Measurements from ENCODE around the gene XYLT1.
A peak's percentile ranks its signal among the peaks of the same experiment; 100 is the strongest.

XYLT1 gene

GRCh38 chr16:17470908-17471718 is at the start of gene XYLT1:
Gene XYLT1 (minus strand): TSS chr16:17470960. CDS start chr16:17470796, 164 bp downstream.
- peak; percentile 61 for DNase-seq
- H3K4me3 ChIP-seq (ENCODE audit: low read depth, low read length), result peak within 1 kb of the TSS; percentile 63
- H3K36me3 ChIP-seq, result no peaks in the 10 kb centered on the region
- no peak within 1 kb of the TSS for H3K27ac ChIP-seq
- peaks cover 17% of the 10 kb centered on the region for H3K27me3 ChIP-seq (ENCODE audit: insufficient read depth, low read depth, severe bottlenecking)
- no peaks in the 10 kb centered on the region for H3K9me3 ChIP-seq (ENCODE audit: severe bottlenecking)
- TF ChIP-seq CTCF (IDR thresholded peaks at IDR 0.05; ENCODE audit: low read depth, low read length), result no peak

GRCh38 chr16:17520111-17520510 is 49.4 kb upstream of the XYLT1 start:
- Histone ChIP-seq H3K36me3 (no peaks in the 10 kb centered on the region), H3K27ac (no peak overlapping the region), H3K4me3 (ENCODE audit: low read depth, low read length) (no peak overlapping the region), H3K27me3 (ENCODE audit: insufficient read depth, low read depth, severe bottlenecking) (no peaks in the 10 kb centered on the region), H3K9me3 (ENCODE audit: severe bottlenecking) (no peaks in the 10 kb centered on the region)
- no peak for TF ChIP-seq CTCF (IDR thresholded peaks at IDR 0.05; ENCODE audit: low read depth, low read length)
- no peak for DNase-seq

- Histone ChIP-seq H3K36me3 (no peaks in the 10 kb centered on the region), H3K4me3 (ENCODE audit: low read depth, low read length) (no peak overlapping the region), H3K9me3 (ENCODE audit: severe bottlenecking) (no peaks in the 10 kb centered on the region), H3K27me3 (ENCODE audit: insufficient read depth, low read depth, severe bottlenecking) (no peaks in the 10 kb centered on the region), H3K27ac (no peak overlapping the region)
- no peak for DNase-seq
- TF ChIP-seq CTCF (IDR thresholded peaks at IDR 0.05; ENCODE audit: low read depth, low read length), result no peak
Observed at GRCh38 chr16:17519101-17519955, 48.6 kb upstream of the XYLT1 start.

DNA sequence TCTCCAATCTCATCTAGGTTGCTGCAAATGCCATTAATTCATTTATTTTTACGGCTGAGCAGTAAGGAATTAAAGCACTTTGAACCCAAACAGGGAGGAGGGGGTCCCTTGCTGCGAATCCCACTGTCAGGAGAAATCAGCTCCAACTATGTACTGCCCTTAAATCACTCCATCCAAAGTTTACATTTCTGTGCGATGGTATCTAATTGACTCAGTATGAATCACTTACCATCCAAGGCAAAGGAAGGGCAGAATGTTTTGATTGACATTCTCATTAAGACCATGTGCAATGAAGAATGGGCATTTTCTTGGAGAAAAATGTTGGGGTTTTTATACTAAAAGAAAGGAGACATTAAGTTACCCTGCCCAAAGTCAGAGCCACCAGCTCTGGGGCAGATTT is 47.7 kb upstream of the XYLT1 start:
- no peak for TF ChIP-seq CTCF (IDR thresholded peaks at IDR 0.05; ENCODE audit: low read depth, low read length)
- Histone ChIP-seq H3K36me3 (no peaks in the 10 kb centered on the region), H3K27me3 (ENCODE audit: insufficient read depth, low read depth, severe bottlenecking) (no peaks in the 10 kb centered on the region), H3K27ac (no peak overlapping the region), H3K4me3 (ENCODE audit: low read depth, low read length) (no peak overlapping the region), H3K9me3 (ENCODE audit: severe bottlenecking) (no peaks in the 10 kb centered on the region)
- DNase-seq, result no peak

DNA sequence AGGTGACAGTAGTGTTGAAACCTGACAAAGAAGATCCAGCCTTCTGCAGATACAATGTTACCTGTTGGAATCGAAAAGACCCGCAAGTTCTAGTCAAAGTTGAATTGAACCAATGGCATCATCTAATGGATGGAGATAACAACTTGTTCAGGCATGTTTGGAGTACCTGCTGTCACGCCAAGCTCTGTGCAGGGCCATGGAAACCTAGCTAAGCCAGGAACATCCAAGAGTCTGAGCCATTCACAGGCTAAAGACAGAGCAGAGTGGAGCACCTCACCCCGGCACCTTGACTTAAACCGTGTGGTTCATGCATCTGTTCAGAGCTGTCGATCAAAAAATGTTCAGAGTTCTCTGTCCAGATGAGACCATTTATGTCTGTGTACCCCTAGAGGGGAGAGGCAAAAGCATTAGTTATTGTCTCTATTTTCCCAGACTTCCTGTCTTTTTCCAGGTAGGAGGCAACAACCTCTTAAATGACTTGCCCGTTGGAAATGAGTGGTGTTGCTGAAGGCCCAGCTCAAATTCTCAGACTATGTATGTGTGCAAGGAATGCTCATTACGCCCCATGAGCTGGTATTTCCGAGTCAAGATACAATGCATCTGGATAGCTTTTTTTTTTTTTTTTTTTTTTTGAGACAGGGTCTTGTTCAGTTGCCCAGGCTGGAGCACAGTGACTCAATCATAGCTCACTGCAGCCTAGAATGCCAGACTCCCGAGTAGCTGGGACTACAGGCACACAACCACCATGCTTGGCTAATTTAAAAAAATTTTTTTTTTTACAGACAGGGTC is 44.9 kb upstream of the XYLT1 start:
- Histone ChIP-seq H3K27me3 (ENCODE audit: insufficient read depth, low read depth, severe bottlenecking) (no peaks in the 10 kb centered on the region), H3K9me3 (ENCODE audit: severe bottlenecking) (no peaks in the 10 kb centered on the region), H3K36me3 (no peaks in the 10 kb centered on the region), H3K4me3 (ENCODE audit: low read depth, low read length) (no peak overlapping the region), H3K27ac (no peak overlapping the region)
- TF ChIP-seq CTCF (IDR thresholded peaks at IDR 0.05; ENCODE audit: low read depth, low read length), result no peak
- no peak for DNase-seq

All from WERI-Rb-1 (cell line).